DND-41 (cell line): Measurements from ENCODE around the gene ZFP36L2.
A peak's percentile ranks its signal among the peaks of the same experiment; 100 is the strongest.

Experiments used
- ATAC-seq: fragments of 200-7000 bp; cut with Tn5 transposase; 3 replicates; pipeline ENCODE4 v1.9.1; 2021; ENCODE audit warnings: low read depth; ENCODE audit not compliant: insufficient read depth
- DNase-seq: peaks from one replicate; pipeline ENCODE4 v3.0.0-alpha.2; 2020
- H2AFZ ChIP-seq: 2 replicates; pipeline ENCODE4 v1.6.0; 2012; ENCODE audit warnings: low read depth, low read length
- H3K27ac ChIP-seq: 2 replicates; pipeline ENCODE4 v1.5.1; 2012; ENCODE audit warnings: low read length, inconsistent platforms
- H3K27me3 ChIP-seq: fragments of 200-600 bp; sonication (generic); 2 replicates; pipeline ENCODE4 v1.6.0; 2012; ENCODE audit warnings: low read length, mild to moderate bottlenecking, inconsistent platforms; ENCODE audit not compliant: insufficient read depth, poor library complexity
- H3K36me3 ChIP-seq: 2 replicates; pipeline ENCODE4 v1.5.1; 2012; ENCODE audit warnings: low read length, inconsistent platforms; ENCODE audit not compliant: insufficient read depth
- H3K4me1 ChIP-seq: 2 replicates; pipeline ENCODE4 v1.5.1; 2012; ENCODE audit warnings: mild to moderate bottlenecking, low read length; ENCODE audit not compliant: insufficient read depth
- H3K4me2 ChIP-seq: 2 replicates; pipeline ENCODE4 v1.6.0; 2012; ENCODE audit warnings: mild to moderate bottlenecking, moderate library complexity, low read length, inconsistent platforms; ENCODE audit not compliant: insufficient read depth
- H3K4me3 ChIP-seq, 2 experiments: fragments of 200-600 bp in 1 of 2; shearing (Covaris generic) in 1 of 2; 2 replicates each; pipeline ENCODE4 v1.5.1; 2012 to 2016; ENCODE audit warnings: inconsistent platforms in 2 of 2, low read length in 2 of 2, mild to moderate bottlenecking in 2 of 2, low read depth in 1 of 2, moderate library complexity in 1 of 2
- H3K79me2 ChIP-seq: 2 replicates; pipeline ENCODE4 v1.6.0; 2012; ENCODE audit warnings: low read length, inconsistent platforms; ENCODE audit not compliant: insufficient read depth
- H3K9ac ChIP-seq: 2 replicates; pipeline ENCODE4 v1.6.0; 2012; ENCODE audit warnings: low read depth, mild to moderate bottlenecking, inconsistent platforms, low read length, moderate library complexity
- H3K9me3 ChIP-seq: 2 replicates; pipeline ENCODE4 v1.5.1; 2012; ENCODE audit warnings: low read length, moderate library complexity, mild to moderate bottlenecking, inconsistent platforms; ENCODE audit not compliant: insufficient read depth, severe bottlenecking
- H4K20me1 ChIP-seq: 2 replicates; pipeline ENCODE4 v1.6.0; 2012; ENCODE audit warnings: low read length; ENCODE audit not compliant: insufficient read depth
- CTCF ChIP-seq: IDR thresholded peaks from 2 replicates; pipeline ENCODE4 v1.5.1; 2012; ENCODE audit warnings: borderline replicate concordance, low read length, moderate library complexity, mild to moderate bottlenecking; ENCODE audit not compliant: poor library complexity, severe bottlenecking; ENCODE audit errors: extremely low read depth
- EZH2 ChIP-seq: IDR thresholded peaks from 3 replicates; pipeline ENCODE4 v1.6.1; 2012; ENCODE audit warnings: borderline replicate concordance, low read depth, mild to moderate bottlenecking, moderate library complexity, low read length, inconsistent platforms; ENCODE audit not compliant: severe bottlenecking

The ZFP36L2 gene

DNA sequence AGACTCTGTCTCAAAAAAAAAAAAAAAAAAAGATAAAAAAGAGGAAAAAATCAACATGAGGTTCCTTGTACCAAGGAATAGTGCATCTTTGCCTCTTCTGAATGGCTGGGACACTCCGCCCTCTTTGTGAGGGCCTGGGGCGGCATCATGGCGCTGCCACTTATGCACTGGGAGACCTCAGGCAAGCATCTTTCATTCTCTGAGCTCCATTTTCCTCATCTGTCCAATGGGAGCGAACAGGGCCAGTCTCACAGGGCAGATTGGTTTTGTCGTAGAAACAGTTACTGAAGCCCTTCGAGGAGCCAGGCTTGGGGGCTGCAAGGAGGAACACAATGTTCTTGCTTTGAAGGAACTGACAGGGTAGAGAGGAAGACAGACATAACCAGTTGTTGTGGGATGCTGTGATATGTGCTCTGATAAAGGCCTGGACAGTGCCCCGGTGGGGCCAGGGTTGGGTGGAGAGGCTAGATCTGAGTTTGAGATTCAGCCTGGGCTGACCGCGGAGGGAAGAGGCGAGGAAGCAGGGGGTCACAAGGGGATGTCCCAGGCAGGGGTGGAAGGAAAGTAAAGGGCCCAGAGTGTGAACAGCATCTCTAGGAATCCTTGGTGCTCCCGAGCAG is 14.1 kb downstream of the ZFP36L2 start:
- H4K20me1 ChIP-seq, result no peaks in the 10 kb centered on the region
- no peaks in the 10 kb centered on the region; the same call in 1 of the 2 replicates for H3K36me3 ChIP-seq
- no peak for DNase-seq
- H3K4me1 ChIP-seq, result peaks cover 5% of the 10 kb centered on the region
- no peak overlapping the region for H3K4me2 ChIP-seq
- no peaks in the 10 kb centered on the region for H3K9me3 ChIP-seq
- peak overlapping the region; percentile 38; the same call in 1 of the 2 replicates for H3K27ac ChIP-seq
- 0 out of 2 replicates have a peak, but pooled peaks cover 2% of the 10 kb centered on the region for H3K79me2 ChIP-seq
- no peak overlapping the region for H3K4me3 ChIP-seq
- ATAC-seq, result no peak
- TF ChIP-seq EZH2 (no peak), CTCF (no peak)
- no peaks in the 10 kb centered on the region for H3K27me3 ChIP-seq
- no peak overlapping the region for H2AFZ ChIP-seq
- H3K9ac ChIP-seq, result no peak overlapping the region

- ATAC-seq (peak; percentile 29; the same call in 2 of the 3 replicates), DNase-seq (peak; percentile 46)
- Histone ChIP-seq H3K79me2 (no peaks in the 10 kb centered on the region), H3K4me2 (no peak overlapping the region), H3K27me3 (no peaks in the 10 kb centered on the region), H3K4me1 (peaks cover 4% of the 10 kb centered on the region; the same call in 1 of the 2 replicates), H2AFZ (no peak overlapping the region), H3K9me3 (no peaks in the 10 kb centered on the region), H3K27ac (peak overlapping the region; percentile 41), H3K36me3 (no peaks in the 10 kb centered on the region), H3K9ac (no peak overlapping the region), H4K20me1 (no peaks in the 10 kb centered on the region), H3K4me3 (no peak overlapping the region)
- TF ChIP-seq CTCF (no peak), EZH2 (no peak)
These were observed 15.7 kb downstream of the ZFP36L2 start for GRCh38 chr2:43210467-43211303.

GRCh38 chr2:43210125-43210466 is 16.3 kb downstream of the ZFP36L2 start:
- H3K9ac ChIP-seq, result no peak overlapping the region
- no peak for TF ChIP-seq EZH2
- TF ChIP-seq CTCF, result no peak
- no peaks in the 10 kb centered on the region for H3K9me3 ChIP-seq
- H4K20me1 ChIP-seq, result no peaks in the 10 kb centered on the region
- H3K4me2 ChIP-seq, result no peak overlapping the region
- peaks cover 4% of the 10 kb centered on the region; the same call in 1 of the 2 replicates for H3K4me1 ChIP-seq
- H3K79me2 ChIP-seq, result no peaks in the 10 kb centered on the region
- no peak overlapping the region for H3K4me3 ChIP-seq
- DNase-seq (no peak), ATAC-seq (no peak)
- H3K27ac ChIP-seq, result no peak overlapping the region
- no peak overlapping the region for H2AFZ ChIP-seq
- no peaks in the 10 kb centered on the region for H3K27me3 ChIP-seq
- H3K36me3 ChIP-seq, result no peaks in the 10 kb centered on the region
